HCT116 (cell line): Measurements from ENCODE around the gene ZNF280C. TPM values are rescaled to one million over a fixed set of nuclear protein-coding genes. Genes with fewer than 3 reads are reported as not detected.

ENCODE experiments used
- ATAC-seq: fragments of 200-7000 bp; cut with Tn5 transposase; 2 replicates; pipeline ENCODE4 v1.9.1; 2020; ENCODE audit warnings: mild to moderate bottlenecking, moderate library complexity
- BruUV-seq: library from RNA; stranded (reverse); fragments of 400-500 nt; replicated peaks from 2 replicates; lab custom pipeline; 2021; lab: Mats Ljungman, UMichigan
- CTCF ChIA-PET: fragments of 300-600 bp; sonication (Branson Sonifier 250); formaldehyde crosslinking; loops from one replicate; lab custom pipeline; 2021; ENCODE audit warnings: antibody characterized with exemption; lab: Charles Lee
- POLR2A ChIA-PET: fragments of 300-600, 350-600 bp; sonication (Branson Sonifier 250); formaldehyde crosslinking; loops from one replicate; lab custom pipeline; 2021; ENCODE audit warnings: antibody characterized with exemption; lab: Charles Lee
- RAD21 ChIA-PET, 2 experiments: fragments of 300-600 bp; sonication (Branson Sonifier 250); formaldehyde crosslinking; loops; one replicate each; lab custom pipeline; 2023; ENCODE audit warnings: low total read pairs in 2 of 2; ENCODE audit not compliant: uncharacterized antibody in 2 of 2, unreplicated experiment in 2 of 2, low non-redundant PET in 1 of 2; lab: Charles Lee
- DNase-seq: peaks from one replicate; pipeline ENCODE4 v3.0.0-alpha.2; 2010; ENCODE audit warnings: low read depth, low spot score
- H2AFZ ChIP-seq: fragments of 200-600 bp; shearing (Covaris generic), sonication (generic); 2 replicates; pipeline ENCODE4 v1.6.1; 2017; ENCODE audit warnings: low read depth, mixed run types, mixed read lengths, antibody characterized with exemption, low read length; ENCODE audit not compliant: poor library complexity, severe bottlenecking
- H3K27ac ChIP-seq: 2 replicates; pipeline ENCODE4 v1.5.1; 2012; ENCODE audit warnings: low read depth, low read length
- H3K27me3 ChIP-seq: fragments of 200-600 bp; sonication (generic); 2 replicates; pipeline ENCODE4 v1.6.1; 2016; ENCODE audit warnings: mixed run types, low read length, mixed read lengths; ENCODE audit not compliant: insufficient read depth
- H3K36me3 ChIP-seq, 2 experiments: fragments of 200-500 bp in 1 of 2; fragments of 200-600 bp in 1 of 2; sonication (Bioruptor generic) in 1 of 2; sonication (generic) in 1 of 2; 2 replicates each; pipeline versions ENCODE4 v1.5.1 to v1.6.1; 2014 to 2016; ENCODE audit warnings: low read length in 2 of 2, inconsistent platforms in 1 of 2, mixed read lengths in 1 of 2, mixed run types in 1 of 2; ENCODE audit not compliant: insufficient read depth in 2 of 2, control insufficient read depth in 1 of 2
- H3K4me1 ChIP-seq, 2 experiments: fragments of 200-600 bp in 1 of 2; sonication (generic) in 1 of 2; 2 replicates each; pipeline versions ENCODE4 v1.5.1 to v1.6.1; 2012 to 2017; ENCODE audit warnings: low read length in 2 of 2, inconsistent platforms in 1 of 2, mild to moderate bottlenecking in 1 of 2, mixed read lengths in 1 of 2, mixed run types in 1 of 2, moderate library complexity in 1 of 2; ENCODE audit not compliant: insufficient read depth in 2 of 2, control insufficient read depth in 1 of 2
- H3K4me2 ChIP-seq: fragments of 200-600 bp; sonication (generic); 2 replicates; pipeline ENCODE4 v1.6.1; 2017; ENCODE audit warnings: mixed run types, low read length, mixed read lengths
- H3K4me3 ChIP-seq, 2 experiments: fragments of 200-600 bp in 1 of 2; sonication (generic) in 1 of 2; replicated peaks in 1 of 2; 2 replicates each; pipeline ENCODE4 v1.5.1; 2011 to 2016; ENCODE audit warnings: low read length in 2 of 2, control low read depth in 1 of 2, low read depth in 1 of 2, mild to moderate bottlenecking in 1 of 2, mixed read lengths in 1 of 2, mixed run types in 1 of 2
- H3K79me2 ChIP-seq: fragments of 200-600 bp; sonication (generic); 2 replicates; pipeline ENCODE4 v1.6.1; 2017; ENCODE audit warnings: mild to moderate bottlenecking, mixed run types, low read length, moderate library complexity, mixed read lengths; ENCODE audit not compliant: insufficient read depth
- H3K9ac ChIP-seq: fragments of 200-600 bp; sonication (generic); 2 replicates; pipeline ENCODE4 v1.6.1; 2016; ENCODE audit warnings: low read length, mixed read lengths
- H3K9me2 ChIP-seq: fragments of 200-600 bp; sonication (generic), shearing (Covaris generic); 2 replicates; pipeline ENCODE4 v1.6.1; 2017; ENCODE audit warnings: mixed run types, mild to moderate bottlenecking, moderate library complexity; ENCODE audit not compliant: insufficient read depth
- H3K9me3 ChIP-seq, 2 experiments: fragments of 200-500 bp in 1 of 2; fragments of 200-600 bp in 1 of 2; sonication (Bioruptor generic) in 1 of 2; sonication (generic) in 1 of 2; 2 replicates each; pipeline ENCODE4 v1.6.1; 2014 to 2017; ENCODE audit warnings: low read length in 2 of 2, mixed read lengths in 2 of 2, inconsistent platforms in 1 of 2, low read depth in 1 of 2, mild to moderate bottlenecking in 1 of 2, mixed run types in 1 of 2, moderate library complexity in 1 of 2; ENCODE audit not compliant: control insufficient read depth in 1 of 2, insufficient read depth in 1 of 2
- H4K20me1 ChIP-seq: fragments of 200-600 bp; sonication (generic), shearing (Covaris generic); 2 replicates; pipeline ENCODE4 v1.6.1; 2017; ENCODE audit warnings: mixed run types, mild to moderate bottlenecking, moderate library complexity; ENCODE audit not compliant: insufficient read depth
- CEBPB ChIP-seq: IDR thresholded peaks from 2 replicates; pipeline ENCODE4 v1.6.1; 2012; ENCODE audit warnings: low read depth
- ELF1 ChIP-seq: IDR thresholded peaks from 2 replicates; pipeline ENCODE4 v1.6.1; 2012; ENCODE audit warnings: low read depth, borderline replicate concordance
- EZH2 ChIP-seq: fragments of 200-600 bp; sonication (generic); IDR thresholded peaks from 2 replicates; pipeline ENCODE4 v1.6.1; 2017; ENCODE audit warnings: antibody characterized with exemption, mixed run types
- JUND ChIP-seq: IDR thresholded peaks from 2 replicates; pipeline ENCODE4 v1.6.1; 2012
- MAX ChIP-seq: IDR thresholded peaks from 2 replicates; pipeline ENCODE4 v1.6.1; 2012
- POLR2A ChIP-seq: IDR thresholded peaks from 2 replicates; pipeline ENCODE4 v1.7.0; 2011; ENCODE audit warnings: borderline replicate concordance; ENCODE audit not compliant: insufficient read depth, insufficient read length; ENCODE audit errors: extremely low read depth
- POLR2AphosphoS5 ChIP-seq: IDR thresholded peaks from 2 replicates; pipeline ENCODE4 v1.6.1; 2011; ENCODE audit warnings: mild to moderate bottlenecking, low read depth, low read length, moderate library complexity
- REST ChIP-seq: IDR thresholded peaks from 2 replicates; pipeline ENCODE4 v1.6.1; 2012; ENCODE audit warnings: low read depth
- SIN3A ChIP-seq: IDR thresholded peaks from 2 replicates; pipeline ENCODE4 v1.6.1; 2012; ENCODE audit warnings: low read depth
- SRF ChIP-seq: IDR thresholded peaks from 2 replicates; pipeline ENCODE4 v1.6.1; 2012; ENCODE audit warnings: low read depth
- YY1 ChIP-seq: IDR thresholded peaks from 2 replicates; pipeline ENCODE4 v1.6.1; 2011; ENCODE audit warnings: low read length, low read depth, moderate library complexity, mild to moderate bottlenecking; ENCODE audit not compliant: insufficient replicate concordance; ENCODE audit errors: extremely low read depth
- ZFX ChIP-seq: fragments of 450-650 bp; IDR thresholded peaks from 2 replicates; pipeline ENCODE4 v1.6.1; 2017
- intact Hi-C: fragments of 100-400 bp; cut with micrococcal nuclease; formaldehyde crosslinking; loops from 2 replicates; pipeline ENCODE4 v1.10.0; 2022
- total RNA-seq: library from RNA; stranded (reverse); gene quantifications from one replicate; pipeline ENCODE4 v1.2.1, GENCODE V29; 2021; ENCODE audit not compliant: unreplicated experiment
- TF ChIP-seq, protein P1 (sequence below): IDR thresholded peaks from 2 replicates; pipeline ENCODE4 v1.6.1; 2011; ENCODE audit warnings: mild to moderate bottlenecking, low read length, moderate library complexity; ENCODE audit not compliant: insufficient replicate concordance; ENCODE audit errors: extremely low read depth
- TF ChIP-seq, protein P2 (sequence below): IDR thresholded peaks from 2 replicates; pipeline ENCODE4 v1.6.1; 2012

ZNF280C gene
- total RNA-seq, 1 experiment from 2014 or later = 12.3 TPM

GRCh38 chrX:130212371-130212770 is 56.3 kb downstream of the ZNF280C start:
- Histone ChIP-seq H3K4me3 (no peak overlapping the region), H2AFZ (no peak overlapping the region), H3K9ac (no peak overlapping the region), H4K20me1 (no peaks in the 10 kb centered on the region), H3K9me3 (no peaks in the 10 kb centered on the region), H3K4me2 (no peak overlapping the region), H3K79me2 (no peaks in the 10 kb centered on the region), H3K36me3 (0 out of 4 replicates have a peak, but pooled peaks cover 0 to 4% of the 10 kb centered on the region in 2 experiments), H3K9me2 (no peaks in the 10 kb centered on the region)
- no TSS peak for BruUV-seq
- DNase-seq (no peak), ATAC-seq (no peak)
- ChIA-PET POLR2A (no interaction called here), RAD21 (no interaction called here)
- TF ChIP-seq YY1 (no peak), CEBPB (no peak), POLR2AphosphoS5 (no peak), ZFX (no peak), POLR2A (no peak), REST (no peak), MAX (no peak), SRF (no peak), ELF1 (no peak), SIN3A (no peak), EZH2 (no peak), JUND (no peak)
- TF ChIP-seq, protein P1, sequence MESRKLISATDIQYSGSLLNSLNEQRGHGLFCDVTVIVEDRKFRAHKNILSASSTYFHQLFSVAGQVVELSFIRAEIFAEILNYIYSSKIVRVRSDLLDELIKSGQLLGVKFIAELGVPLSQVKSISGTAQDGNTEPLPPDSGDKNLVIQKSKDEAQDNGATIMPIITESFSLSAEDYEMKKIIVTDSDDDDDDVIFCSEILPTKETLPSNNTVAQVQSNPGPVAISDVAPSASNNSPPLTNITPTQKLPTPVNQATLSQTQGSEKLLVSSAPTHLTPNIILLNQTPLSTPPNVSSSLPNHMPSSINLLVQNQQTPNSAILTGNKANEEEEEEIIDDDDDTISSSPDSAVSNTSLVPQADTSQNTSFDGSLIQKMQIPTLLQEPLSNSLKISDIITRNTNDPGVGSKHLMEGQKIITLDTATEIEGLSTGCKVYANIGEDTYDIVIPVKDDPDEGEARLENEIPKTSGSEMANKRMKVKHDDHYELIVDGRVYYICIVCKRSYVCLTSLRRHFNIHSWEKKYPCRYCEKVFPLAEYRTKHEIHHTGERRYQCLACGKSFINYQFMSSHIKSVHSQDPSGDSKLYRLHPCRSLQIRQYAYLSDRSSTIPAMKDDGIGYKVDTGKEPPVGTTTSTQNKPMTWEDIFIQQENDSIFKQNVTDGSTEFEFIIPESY = no peak
- TF ChIP-seq, protein P2, sequence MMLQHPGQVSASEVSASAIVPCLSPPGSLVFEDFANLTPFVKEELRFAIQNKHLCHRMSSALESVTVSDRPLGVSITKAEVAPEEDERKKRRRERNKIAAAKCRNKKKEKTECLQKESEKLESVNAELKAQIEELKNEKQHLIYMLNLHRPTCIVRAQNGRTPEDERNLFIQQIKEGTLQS = no peak
- TF ChIP-seq, all 23 proteins: peak for 0
- CTCF ChIA-PET = no interaction called here
- H3K27ac ChIP-seq = no peak overlapping the region
- no peaks in the 10 kb centered on the region for H3K27me3 ChIP-seq
- intact Hi-C loops = no loop called here
- H3K4me1 ChIP-seq = peaks cover 3 to 6% of the 10 kb centered on the region in 2 experiments; a peak in 3 of 4 replicates
